HuH-7 (cell line): Measurements from ENCODE around the gene KCTD6.

ENCODE experiments used
- DNase-seq: peaks from one replicate; pipeline ENCODE4 v3.0.0; 2011; ENCODE audit warnings: low spot score

The KCTD6 gene

DNA sequence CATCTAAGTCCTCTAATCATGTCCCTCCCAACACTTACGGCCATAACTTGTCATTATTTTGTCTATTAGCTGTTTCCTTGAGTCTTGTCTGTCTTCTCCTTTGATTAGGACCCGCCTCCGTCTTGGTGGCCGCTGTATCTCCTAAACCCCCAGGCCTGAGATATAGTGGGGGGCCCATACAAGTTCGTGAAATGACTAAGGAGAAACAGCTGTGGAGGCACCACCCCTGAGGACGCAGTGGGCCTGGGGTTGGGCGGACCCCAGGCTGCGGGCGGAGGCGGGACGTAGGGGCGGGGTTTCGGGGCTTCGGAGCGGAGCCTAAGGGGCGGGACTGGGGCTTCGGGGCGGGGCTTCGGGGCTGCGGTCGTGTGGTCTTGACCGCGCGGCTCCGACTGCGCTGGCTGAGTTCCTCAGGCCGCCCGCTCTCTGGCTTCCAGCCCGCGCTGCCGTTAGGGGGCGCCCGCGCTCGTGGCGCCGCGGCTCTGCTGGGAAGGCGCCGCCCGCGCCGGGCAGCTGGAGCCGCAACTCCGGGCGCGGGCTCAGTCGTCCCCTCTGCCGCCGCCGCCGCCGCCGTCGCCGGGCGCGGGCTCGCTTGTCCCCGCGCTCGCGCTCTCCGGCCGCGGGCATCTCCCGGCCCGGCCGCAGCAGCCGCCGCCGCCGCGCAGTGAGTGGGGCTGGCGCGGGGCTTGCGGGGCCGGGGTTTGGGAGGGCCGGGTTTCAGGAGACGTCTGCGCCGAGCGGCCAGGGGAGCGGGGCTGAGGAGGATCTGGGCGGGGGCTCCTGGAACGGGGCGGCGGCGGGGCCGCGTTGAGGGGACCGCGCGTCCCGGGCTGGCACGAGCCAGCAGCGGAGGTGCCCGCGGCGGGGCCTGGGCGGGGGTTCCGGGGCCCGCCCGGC is at the start of gene KCTD6:
Gene KCTD6 (plus strand): TSS at position 591 of the 897 bp plus-strand sequence. CDS start 6,660 bp downstream, outside the sequence.
- peak; percentile 58 for DNase-seq

DNA sequence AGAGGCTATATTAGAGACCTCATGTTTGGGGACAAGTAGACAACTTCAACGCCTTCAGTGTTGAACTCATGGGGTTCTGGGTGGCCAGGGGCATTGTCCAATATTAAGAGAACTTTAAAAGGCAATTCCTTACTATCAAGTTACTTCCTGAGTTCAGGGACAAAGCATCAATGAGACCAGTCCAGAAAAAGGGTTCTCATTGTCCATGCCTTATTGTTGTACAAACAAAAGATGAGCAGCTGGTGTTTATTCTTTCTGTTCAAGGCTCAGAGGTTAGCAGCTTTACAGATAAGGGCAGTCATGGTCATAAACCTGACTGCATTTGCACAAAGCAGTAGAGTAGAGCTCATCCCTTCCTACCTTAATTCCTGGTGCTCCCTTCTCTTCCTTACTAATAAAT is 39.7 kb upstream of the KCTD6 start:
- DNase-seq, result no peak

DNA sequence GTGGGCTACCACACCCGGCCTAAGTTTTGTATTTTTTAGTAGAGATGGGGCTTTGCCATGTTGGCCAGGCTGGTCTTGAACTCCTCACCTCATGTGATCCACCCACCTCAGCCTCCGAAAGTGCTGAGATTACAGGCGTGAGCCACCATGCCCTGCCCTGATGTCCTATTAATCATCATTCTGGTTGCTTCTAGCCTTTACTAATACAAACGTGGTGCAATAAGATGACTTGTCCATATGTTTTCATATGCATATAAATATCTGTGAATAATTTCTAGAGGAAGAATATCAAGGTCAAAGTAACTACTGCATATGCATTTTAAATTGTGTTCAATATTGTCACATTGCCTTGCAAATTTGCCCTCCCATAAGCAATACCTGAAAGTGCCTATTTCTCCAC is 32.7 kb upstream of the KCTD6 start:
- DNase-seq, result no peak

DNA sequence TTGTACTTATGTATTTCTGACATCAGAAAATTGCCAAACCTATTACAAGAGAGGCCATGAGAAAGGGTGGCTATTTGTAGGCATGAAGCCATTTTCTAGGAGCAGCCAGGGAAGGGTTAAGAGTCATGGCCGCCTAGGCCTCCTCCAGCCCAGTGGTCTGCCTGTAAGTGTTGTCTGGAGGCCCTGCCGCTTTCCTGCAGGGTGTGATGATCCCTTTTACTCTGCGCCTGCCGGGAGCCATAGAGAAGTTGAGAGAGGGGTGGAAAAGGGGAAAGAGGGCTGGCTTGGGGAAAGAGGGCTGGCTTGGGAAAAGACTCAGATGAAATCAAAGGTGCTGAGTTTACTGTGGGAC is 29.1 kb upstream of the KCTD6 start:
- no peak for DNase-seq

DNA sequence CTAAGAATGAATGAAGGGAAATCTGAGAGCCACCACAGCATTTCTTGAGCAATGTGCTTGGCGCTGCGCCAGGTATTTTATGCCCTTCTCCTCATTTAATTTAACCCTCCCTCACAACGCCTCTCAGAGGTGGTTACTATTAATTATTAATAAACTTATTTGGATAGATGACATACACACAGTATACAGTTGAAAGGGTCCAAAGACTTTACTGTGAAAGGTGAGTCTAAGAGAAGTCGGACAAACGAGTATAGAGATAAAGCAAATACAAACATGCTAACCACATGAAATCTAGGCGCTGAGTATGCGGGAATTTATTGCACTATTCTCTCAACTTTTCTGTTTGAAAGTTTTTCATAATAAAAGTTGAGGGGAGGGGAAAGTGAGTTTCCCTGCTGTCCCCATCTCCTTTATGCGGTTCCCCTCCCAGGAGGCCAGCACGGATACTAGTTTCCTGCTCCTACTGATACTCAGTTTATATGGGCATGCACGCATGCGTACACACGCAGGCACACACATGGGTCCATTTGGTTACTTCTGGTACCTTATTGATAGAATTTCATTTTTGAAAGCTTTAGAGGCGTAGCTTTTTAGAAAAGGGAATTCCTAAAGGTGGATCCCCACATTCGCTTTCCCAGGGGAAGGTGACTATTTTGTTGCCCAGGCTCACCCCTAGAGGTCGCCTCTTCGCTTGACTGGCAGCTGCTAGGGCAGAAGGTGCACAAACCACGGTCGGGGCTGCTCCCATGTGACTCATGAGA is 28.5 kb upstream of the KCTD6 start:
- no peak for DNase-seq

DNA sequence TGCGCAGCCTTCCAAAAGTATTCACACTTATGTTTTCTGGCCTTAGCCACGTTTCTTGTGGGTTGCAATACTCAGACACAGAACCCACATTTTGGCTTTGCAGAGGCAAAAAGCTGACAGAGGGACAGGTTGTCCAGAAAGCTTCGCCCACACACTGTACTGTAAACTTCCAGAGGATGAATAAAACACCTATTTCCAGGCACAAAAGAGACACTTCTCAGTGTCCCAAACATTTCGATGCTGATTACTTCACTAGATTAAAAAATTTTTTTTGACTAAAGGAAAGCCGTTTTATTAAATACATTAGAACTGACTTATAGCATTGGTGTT is 28.0 kb upstream of the KCTD6 start:
- no peak for DNase-seq

DNA sequence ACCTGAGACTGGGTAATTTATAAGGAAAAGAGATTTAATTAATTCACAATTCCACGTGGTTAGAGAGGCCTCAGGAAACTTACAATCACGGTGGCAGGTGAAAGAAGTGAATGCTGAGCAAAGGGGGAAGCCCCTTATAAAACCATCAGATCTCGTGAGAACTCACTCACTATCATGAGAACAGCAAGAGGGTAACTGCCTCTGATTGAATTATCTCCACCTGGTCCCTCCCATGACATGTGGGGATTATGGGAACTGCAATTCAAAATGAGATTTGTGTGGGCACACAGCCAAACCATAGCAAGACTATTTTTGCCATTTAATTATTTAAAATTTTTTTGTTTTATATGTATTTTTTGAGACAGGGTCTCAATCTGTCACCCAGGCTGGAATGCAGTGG is 27.0 kb upstream of the KCTD6 start:
- DNase-seq, result no peak

DNA sequence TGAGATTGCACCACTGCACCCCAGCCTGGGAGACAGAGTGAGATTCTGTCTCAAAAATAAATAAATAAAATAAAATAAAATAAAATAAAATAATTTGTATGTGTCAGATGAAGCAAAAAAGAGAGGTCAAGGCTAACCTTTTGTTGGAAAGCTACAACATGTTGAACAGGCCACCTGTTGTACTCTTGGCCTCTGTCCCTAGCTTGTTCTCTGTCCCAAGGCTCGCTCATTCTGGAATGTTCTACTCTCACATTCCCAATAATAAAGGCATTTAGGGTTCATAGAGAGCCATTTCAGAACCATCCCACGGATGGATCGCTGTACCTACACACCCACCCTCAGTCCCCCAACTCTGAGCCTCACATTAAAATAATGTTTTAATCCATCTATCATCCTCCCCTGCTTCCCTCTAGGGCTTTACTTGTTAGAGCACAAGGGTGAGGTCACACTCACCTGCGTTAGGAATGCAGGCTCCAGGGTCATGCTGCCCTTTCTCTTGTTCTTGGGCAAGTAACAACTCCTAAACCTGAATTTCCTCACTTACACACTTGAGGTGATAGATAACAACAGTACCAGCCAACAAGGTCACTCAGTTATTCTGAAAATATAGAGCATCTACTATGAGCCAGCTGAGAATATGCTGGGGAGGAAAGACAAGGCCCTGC is 24.9 kb upstream of the KCTD6 start:
- DNase-seq, result no peak

DNA sequence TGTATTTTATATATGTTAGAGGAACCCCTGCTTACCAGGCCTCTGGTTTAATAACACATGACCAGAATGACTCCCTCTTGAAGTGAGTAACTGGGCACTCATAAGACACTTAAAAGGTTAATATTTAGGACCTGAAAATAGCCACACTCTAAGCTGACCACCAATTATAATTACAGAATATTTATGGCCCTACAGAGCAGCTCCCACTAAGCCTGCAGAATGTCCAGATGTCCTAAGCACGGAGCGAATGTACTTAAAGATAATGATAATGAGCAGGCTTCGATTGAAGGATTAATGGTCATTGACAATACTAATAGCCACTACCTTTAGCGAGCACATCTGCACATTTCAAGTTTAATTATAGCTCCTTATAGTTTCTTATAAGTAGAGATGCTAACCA is 22.8 kb upstream of the KCTD6 start:
- DNase-seq, result no peak

DNA sequence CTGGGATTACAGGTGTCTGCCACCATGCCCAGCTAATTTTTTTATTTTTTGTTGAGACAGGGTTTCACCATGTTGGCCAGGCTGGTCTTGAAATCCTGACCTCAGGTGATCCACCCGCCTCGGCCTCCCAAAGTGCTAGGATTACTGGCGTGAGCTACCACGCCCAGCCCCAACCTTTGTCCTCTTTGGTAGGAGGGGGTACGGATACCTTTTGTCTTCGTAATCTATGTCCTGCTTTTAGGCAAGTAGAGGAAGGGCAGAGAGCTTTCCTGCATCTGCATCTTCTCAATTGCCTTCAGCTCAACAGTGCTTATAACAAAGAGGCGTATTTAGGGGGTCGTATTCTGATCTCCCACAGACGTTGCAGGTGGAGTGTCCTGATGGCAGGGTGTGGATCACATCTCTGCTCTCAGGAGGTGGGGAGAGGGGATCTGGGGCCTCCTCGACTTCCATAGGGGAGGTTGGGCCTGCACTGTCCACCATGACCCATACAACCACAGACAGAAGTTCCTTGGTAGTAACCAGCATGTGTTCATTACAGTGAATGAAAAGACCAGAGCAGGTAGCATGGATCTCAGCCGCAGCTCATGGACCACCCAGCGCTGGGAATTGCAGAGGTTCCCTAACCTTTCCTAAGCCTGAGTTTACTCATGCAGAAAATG is 21.4 kb upstream of the KCTD6 start:
- no peak for DNase-seq

DNA sequence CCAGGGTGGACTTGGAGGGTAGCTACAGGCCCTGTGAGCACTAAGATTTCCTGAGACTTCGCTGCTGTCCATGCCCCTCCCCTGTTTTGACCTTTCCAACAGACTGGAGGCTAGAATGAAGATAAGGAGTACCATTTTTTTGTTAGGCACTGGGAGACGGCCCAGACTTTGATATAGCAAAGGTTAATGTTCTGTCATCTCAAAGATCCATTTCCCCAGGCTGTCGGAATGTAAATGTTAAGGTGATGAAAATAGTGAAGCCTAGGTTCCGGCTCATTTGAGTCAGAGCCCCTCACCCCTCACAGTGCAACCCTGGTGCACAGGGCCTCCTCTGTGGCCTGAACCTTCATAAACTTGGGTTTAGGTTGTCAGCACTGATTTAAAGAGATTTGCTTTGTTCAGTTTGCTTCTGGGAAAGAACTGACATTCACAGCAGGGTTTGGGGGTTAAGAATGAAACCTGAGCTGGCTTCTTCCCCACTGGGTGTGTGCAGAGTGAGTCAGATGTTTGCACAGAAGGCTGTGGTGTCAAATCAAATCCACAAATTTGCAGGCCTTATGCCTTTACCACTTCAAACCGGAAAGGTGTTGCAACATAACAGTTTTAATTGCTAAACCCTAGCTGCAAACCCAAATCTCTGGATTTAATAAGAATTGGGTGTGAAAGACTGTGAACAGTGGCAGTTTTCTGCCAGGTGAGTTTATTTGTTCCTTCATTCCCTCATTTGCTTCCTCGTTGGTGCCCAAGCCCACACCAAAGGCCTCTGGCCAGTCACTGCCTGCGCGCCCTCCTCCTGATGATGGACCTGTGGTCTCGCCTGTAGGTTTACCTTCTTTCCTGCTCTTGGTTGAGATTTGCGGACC is 20.6 kb upstream of the KCTD6 start:
- DNase-seq, result no peak

DNA sequence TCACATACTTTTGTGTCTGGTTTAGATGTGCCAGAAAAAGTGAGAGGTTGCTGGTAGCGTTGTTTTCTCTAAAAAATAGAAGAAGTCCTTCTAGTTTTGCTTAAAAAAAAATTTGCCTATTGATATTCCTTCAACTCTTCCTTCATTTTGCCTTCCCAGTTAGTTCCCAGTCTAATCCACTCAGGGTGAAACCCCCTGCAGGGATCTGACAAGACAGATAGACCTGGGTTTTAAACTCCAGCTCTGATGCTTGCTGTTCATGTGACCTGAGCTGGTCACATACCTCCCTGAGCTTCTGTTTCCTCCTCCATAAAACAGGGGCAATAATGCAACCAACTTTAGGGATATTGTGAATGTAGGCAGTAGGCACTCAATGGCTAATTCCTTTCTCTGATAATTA is 18.6 kb upstream of the KCTD6 start:
- DNase-seq, result no peak

DNA sequence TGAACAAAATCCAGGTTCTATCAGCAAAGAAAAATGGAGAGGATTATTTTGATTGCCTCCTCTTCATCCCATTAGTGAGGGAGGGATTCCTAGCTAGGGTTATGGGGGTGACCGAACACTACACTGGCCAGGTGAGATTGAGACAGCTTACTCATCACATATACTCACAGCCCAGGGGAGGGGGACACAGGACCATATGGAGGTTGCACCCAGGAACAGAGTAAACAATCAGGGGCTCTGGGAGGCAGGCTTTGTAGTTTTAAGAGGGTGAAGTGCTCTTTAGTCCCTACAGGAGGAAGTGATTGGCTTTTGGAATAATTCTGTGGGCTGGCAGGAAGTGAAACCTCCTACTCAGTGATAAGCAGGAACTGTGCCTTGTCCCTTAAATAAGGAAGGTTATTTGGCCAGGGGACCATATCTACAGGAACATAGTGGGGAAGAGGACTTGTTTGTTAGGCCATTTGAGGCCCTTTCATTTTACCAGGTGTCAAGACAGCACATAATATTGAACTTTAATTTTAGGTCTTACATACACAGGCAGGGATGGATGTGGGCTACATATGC is 17.5 kb upstream of the KCTD6 start:
- DNase-seq, result no peak

DNA sequence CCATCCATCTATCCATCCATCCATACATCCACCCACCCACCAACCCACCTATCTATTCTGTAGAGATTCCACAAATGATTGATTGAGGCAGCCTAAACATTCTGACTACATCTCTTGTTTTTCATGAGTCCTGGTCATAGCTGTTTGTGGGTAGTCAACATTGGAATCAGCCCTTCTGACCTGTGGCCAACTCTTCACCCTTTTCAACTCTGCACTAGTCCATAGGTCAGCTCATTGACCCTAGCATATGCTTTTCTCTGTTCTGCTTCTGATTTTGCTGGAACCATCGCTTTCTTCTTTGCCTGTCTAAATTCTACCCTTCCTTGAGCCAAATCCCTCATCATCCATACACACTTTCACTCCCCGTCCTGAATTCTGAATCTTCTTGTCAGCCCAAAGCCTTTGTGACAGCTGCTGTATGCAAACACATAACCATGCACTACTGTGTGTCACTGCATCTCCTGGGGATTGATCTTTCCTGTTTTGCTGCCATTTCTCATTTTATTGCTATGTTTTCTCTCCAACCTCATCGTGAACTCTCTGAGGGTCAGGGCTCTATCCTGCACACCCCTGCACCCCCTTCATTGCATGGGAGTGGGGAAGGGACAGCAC is 16.8 kb upstream of the KCTD6 start:
- no peak for DNase-seq

DNA sequence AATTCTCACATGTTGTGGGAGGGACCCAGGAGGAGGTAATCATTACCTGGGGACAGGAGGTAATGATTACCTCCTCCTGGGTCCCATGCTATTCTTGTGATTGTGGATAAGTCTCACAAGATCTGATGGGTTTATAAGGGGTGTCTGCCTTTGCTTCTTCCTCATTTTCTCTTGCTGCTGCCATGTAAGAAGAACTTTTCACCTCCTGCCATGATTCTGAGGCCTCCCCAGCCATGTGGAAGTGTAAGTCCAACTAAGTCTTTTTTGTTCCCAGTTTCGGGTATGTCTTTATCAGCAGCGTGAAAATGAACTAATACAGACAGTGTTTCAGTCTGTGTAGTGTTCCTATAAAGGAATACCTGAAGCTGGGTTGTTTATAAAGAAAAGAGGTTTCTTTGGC is 13.1 kb upstream of the KCTD6 start:
- DNase-seq, result no peak

DNA sequence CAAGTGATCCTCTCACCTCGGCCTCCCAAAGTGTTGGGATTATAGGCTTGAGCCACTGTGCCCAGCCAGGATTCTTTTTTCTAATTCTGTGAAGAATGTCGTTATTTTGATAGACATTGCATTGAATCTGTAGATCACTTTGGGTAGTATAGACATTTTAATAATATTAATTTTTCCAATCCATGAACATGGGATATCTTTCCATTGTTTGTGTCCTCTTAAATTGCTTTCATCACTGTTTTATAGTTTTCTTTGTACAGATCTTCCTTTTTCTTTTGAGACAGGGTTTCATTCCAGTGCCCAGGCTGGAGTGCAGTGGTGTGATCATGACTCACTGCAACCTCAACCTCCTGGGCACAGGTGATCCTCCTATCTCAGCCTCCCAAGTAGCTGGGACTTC is 11.6 kb upstream of the KCTD6 start:
- no peak for DNase-seq

DNA sequence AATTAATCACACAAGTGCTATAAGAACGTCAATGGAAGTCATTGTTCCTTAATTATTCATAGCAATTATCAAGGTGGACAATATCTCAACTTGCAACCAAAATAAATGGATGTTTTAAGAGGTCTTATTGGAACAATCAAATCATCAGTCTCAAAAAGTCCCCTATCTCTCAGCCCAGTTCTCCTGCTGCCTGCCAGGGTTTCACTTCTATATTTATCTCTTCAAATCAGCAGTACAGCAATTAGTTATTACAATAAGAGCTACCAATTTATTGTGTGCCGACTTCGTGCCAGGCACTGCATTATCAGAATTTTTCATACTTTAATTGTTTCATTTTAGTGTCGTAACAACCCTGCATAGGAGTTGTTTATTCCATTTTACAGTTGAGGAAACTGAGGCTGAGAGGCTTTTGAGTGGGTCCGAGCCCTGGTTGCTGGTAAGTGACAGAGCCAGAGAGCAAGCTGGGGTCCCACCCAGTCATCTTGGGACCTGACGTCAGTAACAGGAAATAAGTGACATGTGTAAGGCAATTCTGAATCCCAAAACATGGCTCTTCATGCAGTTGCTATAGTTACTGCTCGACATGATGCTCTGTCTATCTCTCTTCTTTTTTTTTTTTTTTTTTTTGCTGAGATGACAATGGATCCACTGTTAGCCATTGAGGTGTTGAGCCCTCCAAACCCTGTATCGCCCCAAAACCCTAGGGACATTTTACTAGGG is 8.8 kb upstream of the KCTD6 start:
- no peak for DNase-seq

DNA sequence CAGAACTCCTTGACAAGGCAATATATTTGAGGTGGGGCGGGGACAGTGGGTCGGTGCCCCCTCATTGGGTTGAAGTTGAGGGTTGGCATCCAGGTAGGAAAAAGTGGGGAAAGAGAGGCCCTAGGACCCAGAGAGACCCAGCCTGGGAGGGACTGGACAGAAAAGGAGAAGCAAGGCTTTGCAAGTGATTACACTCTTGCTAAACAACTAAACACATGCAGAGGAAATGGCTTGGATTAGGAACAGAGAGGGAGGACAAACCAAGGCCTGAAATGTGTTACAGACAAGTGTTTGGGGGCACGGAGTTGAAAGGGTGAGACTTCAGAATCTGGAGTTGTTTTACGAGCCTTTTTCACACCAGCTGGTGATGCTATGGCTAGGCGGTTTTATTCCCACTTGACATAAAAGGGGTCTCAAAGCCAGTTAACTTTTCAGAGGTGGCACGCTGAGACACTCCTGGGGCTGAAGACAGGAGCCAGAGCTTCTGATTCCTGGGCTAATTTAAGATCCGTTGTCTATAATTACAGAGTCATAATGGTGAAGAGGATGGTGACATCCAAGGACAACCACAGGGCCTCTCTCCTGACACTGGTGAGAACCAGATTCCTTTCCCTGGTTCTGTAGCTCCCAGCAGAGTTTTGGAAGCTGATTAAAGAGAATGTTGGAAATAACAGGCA is 7.7 kb upstream of the KCTD6 start:
- DNase-seq, result no peak

DNA sequence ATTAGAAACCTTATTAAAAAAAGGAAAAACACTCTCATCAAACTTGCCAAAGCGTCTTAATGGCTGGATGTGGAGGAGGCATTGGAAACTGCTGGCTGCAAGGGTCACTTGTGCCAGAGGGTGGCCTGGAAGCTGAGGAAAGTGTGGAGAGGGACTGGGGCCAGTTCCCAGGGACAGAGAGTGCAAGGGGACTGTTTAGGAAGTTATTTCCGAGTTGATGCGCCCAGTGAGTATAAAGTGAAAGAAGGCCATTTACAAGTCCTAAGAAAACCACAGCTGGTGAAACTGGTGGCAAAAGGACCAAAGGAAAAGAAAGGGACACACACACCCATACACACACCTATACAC is 7.2 kb upstream of the KCTD6 start:
- no peak for DNase-seq
